ENCODE results near the gene SLC24A3. TPM values are rescaled to one million over a fixed set of nuclear protein-coding genes. Genes with fewer than 3 reads are reported as not detected.

SLC24A3 gene
- total RNA-seq, 1 donor from 2014 or later = 0.96 TPM

- Mint-ChIP-seq H3K27ac (no peak overlapping the region), H3K36me3 (ENCODE audit: insufficient read depth) (no peaks in the 10 kb centered on the region), H3K4me1 (ENCODE audit: low read depth) (peaks cover 14% of the 10 kb centered on the region), H3K9me3 (ENCODE audit: low read depth) (no peaks in the 10 kb centered on the region), H3K27me3 (no peaks in the 10 kb centered on the region), H3K4me3 (ENCODE audit: low read depth) (no peak overlapping the region)
- no peak for DNase-seq (ENCODE audit: low spot score, unreplicated experiment)
- TF ChIP-seq CTCF (IDR thresholded peaks at IDR 0.05; ENCODE audit: unreplicated experiment) = no peak
Observed at GRCh38 chr20:19739351-19739750, 526.9 kb downstream of the SLC24A3 start.

- no peaks in the 10 kb centered on the region for H3K36me3 Mint-ChIP-seq (ENCODE audit: insufficient read depth)
- no peak overlapping the region for H3K4me3 Mint-ChIP-seq (ENCODE audit: low read depth)
- no peak for DNase-seq (ENCODE audit: low spot score, unreplicated experiment)
- no peaks in the 10 kb centered on the region for H3K27me3 Mint-ChIP-seq
- H3K27ac Mint-ChIP-seq = no peak overlapping the region
- peaks cover 7% of the 10 kb centered on the region for H3K4me1 Mint-ChIP-seq (ENCODE audit: low read depth)
- TF ChIP-seq CTCF (IDR thresholded peaks at IDR 0.05; ENCODE audit: unreplicated experiment) = no peak
- no peaks in the 10 kb centered on the region for H3K9me3 Mint-ChIP-seq (ENCODE audit: low read depth)
Observed at GRCh38 chr20:19740512-19740911, 528.1 kb downstream of the SLC24A3 start.

GRCh38 chr20:19741924-19742323 lies 529.5 kb downstream of the SLC24A3 start:
- no peak overlapping the region for H3K27ac Mint-ChIP-seq
- no peaks in the 10 kb centered on the region for H3K9me3 Mint-ChIP-seq (ENCODE audit: low read depth)
- DNase-seq (ENCODE audit: low spot score, unreplicated experiment) = no peak
- no peaks in the 10 kb centered on the region for H3K27me3 Mint-ChIP-seq
- TF ChIP-seq CTCF (IDR thresholded peaks at IDR 0.05; ENCODE audit: unreplicated experiment) = no peak
- H3K36me3 Mint-ChIP-seq (ENCODE audit: insufficient read depth) = no peaks in the 10 kb centered on the region
- H3K4me1 Mint-ChIP-seq (ENCODE audit: low read depth) = peaks cover 5% of the 10 kb centered on the region
- H3K4me3 Mint-ChIP-seq (ENCODE audit: low read depth) = no peak overlapping the region

GRCh38 chr20:19742974-19743639 lies 530.7 kb downstream of the SLC24A3 start:
- H3K4me3 Mint-ChIP-seq (ENCODE audit: low read depth) = no peak overlapping the region
- H3K36me3 Mint-ChIP-seq (ENCODE audit: insufficient read depth) = no peaks in the 10 kb centered on the region
- DNase-seq (ENCODE audit: low spot score, unreplicated experiment) = no peak
- TF ChIP-seq CTCF (IDR thresholded peaks at IDR 0.05; ENCODE audit: unreplicated experiment) = no peak
- no peaks in the 10 kb centered on the region for H3K9me3 Mint-ChIP-seq (ENCODE audit: low read depth)
- no peaks in the 10 kb centered on the region for H3K4me1 Mint-ChIP-seq (ENCODE audit: low read depth)
- H3K27ac Mint-ChIP-seq = no peak overlapping the region
- H3K27me3 Mint-ChIP-seq = no peaks in the 10 kb centered on the region

GRCh38 chr20:19743640-19743995 lies 531.2 kb downstream of the SLC24A3 start:
- DNase-seq (ENCODE audit: low spot score, unreplicated experiment) = no peak
- Mint-ChIP-seq H3K27me3 (no peaks in the 10 kb centered on the region), H3K27ac (no peak overlapping the region), H3K36me3 (ENCODE audit: insufficient read depth) (no peaks in the 10 kb centered on the region), H3K4me3 (ENCODE audit: low read depth) (no peak overlapping the region), H3K4me1 (ENCODE audit: low read depth) (no peaks in the 10 kb centered on the region), H3K9me3 (ENCODE audit: low read depth) (no peaks in the 10 kb centered on the region)
- no peak for TF ChIP-seq CTCF (IDR thresholded peaks at IDR 0.05; ENCODE audit: unreplicated experiment)
